ENCODE data around the gene CIAO2B. TPM values are rescaled to one million over a fixed set of nuclear protein-coding genes. Genes with fewer than 3 reads are reported as not detected.

CIAO2B gene
- total RNA-seq, 4 donors from 2014 or later = 15.3 to 93.8 (median 51.6) TPM

DNA sequence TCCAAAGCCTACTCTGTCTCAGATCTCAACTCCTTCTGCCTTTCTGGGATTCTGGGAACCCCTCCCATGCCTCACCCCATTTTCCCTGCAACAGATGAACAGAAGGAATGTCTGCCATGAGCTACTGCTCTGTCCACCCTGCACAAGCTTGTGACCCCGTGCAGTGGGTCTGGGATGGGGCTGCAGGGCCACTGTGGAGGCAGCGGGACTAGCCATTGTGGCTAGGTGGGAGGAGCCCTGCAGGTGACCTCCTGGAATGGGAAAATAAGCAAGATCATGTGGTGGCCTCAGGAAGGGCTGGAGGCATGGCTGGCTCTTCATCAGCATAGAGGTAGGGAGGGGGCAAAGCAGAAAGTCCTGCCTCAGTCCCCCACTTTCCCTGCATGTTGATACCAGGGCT lies 40.1 kb downstream of the CIAO2B start:
- no peak for DNase-seq
- no peaks in the 10 kb centered on the region for H3K9me3 ChIP-seq
- peaks cover 5 to 34% (median 20%) of the 10 kb centered on the region in 4 donors for H3K4me1 ChIP-seq
- H3K4me3 ChIP-seq = no peak overlapping the region
- in situ Hi-C loops (cut with MboI; ENCODE audit: low pct_ligation_motif_present in 1 of 4, low pct_unique_long_range_greater_than_20kb in 1 of 4, low sequenced_read_pairs in 3 of 4) (no loop called here), intact Hi-C loops (cut with DNase I; ENCODE audit: low total_unique reads) (loop anchor here (2.0 kb wide), 1 partner anchor 35 kb away; no protein-coding TSS in a partner anchor)
- H3K27me3 ChIP-seq = no peaks in the 10 kb centered on the region
- no peaks in the 10 kb centered on the region for H3K36me3 ChIP-seq
- WGBS, 2 donors (ENCODE audit: low coverage in 1 of 2) = 83% methylated on average over 2 of the region's 2 CpGs; no CpG with 5 or more reads in 1 of the 2 donors
- no peak overlapping the region for H3K27ac ChIP-seq
- TF ChIP-seq CTCF (IDR thresholded peaks at IDR 0.05) (no peak), POLR2AphosphoS5 (IDR thresholded peaks at IDR 0.05) (no peak), EP300 (IDR thresholded peaks at IDR 0.05; ENCODE audit: low read depth) (no peak), POLR2A (IDR thresholded peaks at IDR 0.05) (no peak)

DNA sequence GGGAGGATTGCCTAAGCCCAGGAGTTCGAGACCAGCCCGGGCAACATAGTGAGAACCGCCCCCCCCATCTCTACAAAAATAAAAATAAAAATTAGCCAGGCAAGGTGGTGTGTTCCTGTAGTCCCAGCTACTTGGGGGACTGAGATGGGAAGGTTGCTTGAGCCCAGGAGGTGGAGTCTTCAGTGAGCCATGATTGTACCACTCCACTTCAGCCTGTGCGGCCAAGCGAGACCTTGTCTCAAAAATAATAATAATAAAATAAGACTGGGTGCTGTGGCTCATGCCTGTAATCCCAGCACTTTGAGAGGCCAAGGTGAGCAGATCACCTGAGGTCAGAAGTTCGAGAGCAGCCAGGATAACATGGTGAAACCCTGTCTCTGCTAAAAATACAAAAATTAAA lies 42.4 kb downstream of the CIAO2B start:
- 95 to 98% methylated on average over 6 of the region's 6 CpGs for WGBS, 2 donors (ENCODE audit: low coverage in 1 of 2)
- no peak for DNase-seq

GRCh38 chr16:66891360-66891759 lies 42.8 kb downstream of the CIAO2B start:
- intact Hi-C loops (cut with DNase I; ENCODE audit: low total_unique reads) = no loop called here
- in situ Hi-C loops (cut with MboI; ENCODE audit: low pct_ligation_motif_present in 1 of 4, low pct_unique_long_range_greater_than_20kb in 1 of 4, low sequenced_read_pairs in 3 of 4) = no loop called here
- no peaks in the 10 kb centered on the region for H3K27me3 ChIP-seq
- no peaks in the 10 kb centered on the region for H3K9me3 ChIP-seq
- no peak for DNase-seq
- no peak overlapping the region for H3K4me3 ChIP-seq
- H3K27ac ChIP-seq = no peak overlapping the region
- TF ChIP-seq CTCF (IDR thresholded peaks at IDR 0.05) (no peak), POLR2AphosphoS5 (IDR thresholded peaks at IDR 0.05) (no peak), EP300 (IDR thresholded peaks at IDR 0.05; ENCODE audit: low read depth) (no peak), POLR2A (IDR thresholded peaks at IDR 0.05) (no peak)
- WGBS, 2 donors (ENCODE audit: low coverage in 1 of 2) = 90% methylated on average over 4 of the region's 4 CpGs; no CpG with 5 or more reads in 1 of the 2 donors
- H3K4me1 ChIP-seq = peaks cover 0 to 12% (median 10%) of the 10 kb centered on the region in 4 donors
- peaks cover 0 to 4% (median 0%) of the 10 kb centered on the region in 4 donors for H3K36me3 ChIP-seq

More for the DNA sequence above, 42.4 kb downstream of the CIAO2B start:
- H3K9me3 ChIP-seq = no peaks in the 10 kb centered on the region
- H3K4me3 ChIP-seq = no peak overlapping the region
- peaks cover 0 to under 1% (median 0%) of the 10 kb centered on the region in 4 donors for H3K36me3 ChIP-seq
- H3K27me3 ChIP-seq = no peaks in the 10 kb centered on the region
- in situ Hi-C loops (cut with MboI; ENCODE audit: low pct_ligation_motif_present in 1 of 4, low pct_unique_long_range_greater_than_20kb in 1 of 4, low sequenced_read_pairs in 3 of 4) (no loop called here), intact Hi-C loops (cut with DNase I; ENCODE audit: low total_unique reads) (no loop called here)
- no peak for TF ChIP-seq POLR2AphosphoS5 (IDR thresholded peaks at IDR 0.05)
- no peak for TF ChIP-seq EP300 (IDR thresholded peaks at IDR 0.05; ENCODE audit: low read depth)
- TF ChIP-seq POLR2A (IDR thresholded peaks at IDR 0.05) = no peak
- TF ChIP-seq CTCF (IDR thresholded peaks at IDR 0.05) = no peak
- H3K4me1 ChIP-seq = peaks cover 0 to 14% (median 11%) of the 10 kb centered on the region in 4 donors
- H3K27ac ChIP-seq = no peak overlapping the region

DNA sequence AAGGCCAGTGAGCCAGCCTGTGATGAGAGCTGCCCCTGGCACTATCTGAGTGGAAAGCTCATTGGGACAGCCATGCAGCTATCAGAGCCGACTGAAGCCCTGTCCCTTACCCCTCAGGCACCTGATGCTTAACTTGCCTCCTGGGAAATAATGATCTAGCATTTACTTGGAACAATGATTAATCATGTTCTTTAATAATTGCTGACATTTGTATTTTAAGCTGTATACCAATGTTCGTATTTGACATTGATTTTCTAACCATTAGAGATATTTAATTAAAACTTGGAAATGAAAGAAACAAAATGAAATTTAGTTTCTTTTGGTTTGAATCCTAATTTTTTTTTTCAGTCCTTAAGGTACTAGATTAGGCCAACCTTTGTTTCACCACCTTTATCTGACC lies 43.4 kb downstream of the CIAO2B start:
- no peak for TF ChIP-seq EP300 (IDR thresholded peaks at IDR 0.05; ENCODE audit: low read depth)
- TF ChIP-seq CTCF (IDR thresholded peaks at IDR 0.05) = no peak
- TF ChIP-seq POLR2AphosphoS5 (IDR thresholded peaks at IDR 0.05) = no peak
- TF ChIP-seq POLR2A (IDR thresholded peaks at IDR 0.05) = no peak
- Histone ChIP-seq H3K36me3 (peaks cover 0 to 5% (median 0%) of the 10 kb centered on the region in 4 donors), H3K9me3 (no peaks in the 10 kb centered on the region), H3K27me3 (no peaks in the 10 kb centered on the region), H3K27ac (no peak overlapping the region), H3K4me1 (peaks cover 0 to 6% (median 6%) of the 10 kb centered on the region in 4 donors), H3K4me3 (no peak overlapping the region)
- in situ Hi-C loops (cut with MboI; ENCODE audit: low pct_ligation_motif_present in 1 of 4, low pct_unique_long_range_greater_than_20kb in 1 of 4, low sequenced_read_pairs in 3 of 4) = no loop called here
- no peak for DNase-seq
- intact Hi-C loops (cut with DNase I; ENCODE audit: low total_unique reads) = no loop called here
- WGBS, 2 donors (ENCODE audit: low coverage in 1 of 2) = 91 to 94% methylated on average over 1 to 2 of the region's 2 CpGs
